Measurements from ENCODE around the gene KAT2B.
A peak's percentile ranks its signal among the peaks of the same experiment; 100 is the strongest.
"Not testable (repeated sequence)": the region's sequence is repeated elsewhere in the genome, so short reads cannot be mapped to it uniquely, and the experiment has no call there.

Gene KAT2B

DNA sequence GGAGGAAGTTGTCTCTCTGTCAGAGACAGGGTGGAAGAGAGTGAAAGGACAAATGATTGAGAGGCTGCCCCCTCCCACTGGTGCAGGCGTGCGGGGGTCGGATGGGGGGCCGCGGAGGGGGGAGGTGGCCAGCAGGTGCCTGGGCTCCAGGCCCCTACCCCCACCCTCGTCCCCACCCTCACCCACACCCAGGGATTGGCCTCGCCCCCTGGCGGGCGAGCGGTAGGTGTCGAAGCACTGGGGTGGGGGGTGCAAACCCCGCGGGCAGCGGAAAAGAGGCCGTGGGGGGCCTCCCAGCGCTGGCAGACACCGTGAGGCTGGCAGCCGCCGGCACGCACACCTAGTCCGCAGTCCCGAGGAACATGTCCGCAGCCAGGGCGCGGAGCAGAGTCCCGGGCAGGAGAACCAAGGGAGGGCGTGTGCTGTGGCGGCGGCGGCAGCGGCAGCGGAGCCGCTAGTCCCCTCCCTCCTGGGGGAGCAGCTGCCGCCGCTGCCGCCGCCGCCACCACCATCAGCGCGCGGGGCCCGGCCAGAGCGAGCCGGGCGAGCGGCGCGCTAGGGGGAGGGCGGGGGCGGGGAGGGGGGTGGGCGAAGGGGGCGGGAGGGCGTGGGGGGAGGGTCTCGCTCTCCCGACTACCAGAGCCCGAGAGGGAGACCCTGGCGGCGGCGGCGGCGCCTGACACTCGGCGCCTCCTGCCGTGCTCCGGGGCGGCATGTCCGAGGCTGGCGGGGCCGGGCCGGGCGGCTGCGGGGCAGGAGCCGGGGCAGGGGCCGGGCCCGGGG lies at the start of gene KAT2B:
Gene KAT2B, plus strand, starts transcription at position 682 of the 783 bp plus-strand sequence. Its CDS starts 32 bp downstream, at position 714.
- Histone ChIP-seq H3K4me3 (ENCODE audit: low read length) (peak within 1 kb of the TSS; percentile 61), H3K36me3 (ENCODE audit: insufficient read depth, low read length) (no peaks in the 10 kb centered on the region), H3K9me3 (ENCODE audit: low read length) (no peaks in the 10 kb centered on the region), H3K4me1 (ENCODE audit: insufficient read depth, low read length) (peaks cover 16% of the 10 kb centered on the region), H3K27me3 (ENCODE audit: insufficient read depth, low read length) (no peaks in the 10 kb centered on the region), H2AFZ (ENCODE audit: low read depth, low read length) (peak within 1 kb of the TSS; percentile 98)

DNA sequence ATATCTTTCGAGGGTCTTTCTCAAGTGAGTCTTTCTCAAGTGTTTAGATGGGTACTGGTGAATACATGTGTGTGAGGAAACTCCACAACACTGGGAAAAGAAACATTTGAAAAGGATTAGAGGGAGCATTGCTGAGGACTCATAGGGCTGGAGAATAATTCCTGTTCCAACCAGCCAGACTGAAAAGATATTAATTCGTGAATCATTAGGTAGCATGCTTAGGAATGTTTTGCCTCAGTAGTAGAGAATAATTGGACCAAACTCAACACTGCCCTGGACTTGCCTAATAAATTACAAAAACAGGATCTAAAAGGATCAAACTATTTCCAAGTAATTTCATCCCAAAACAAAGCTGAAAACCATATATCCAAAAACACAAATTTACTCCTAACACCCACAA lies 45.5 kb upstream of the KAT2B start:
- Histone ChIP-seq H3K36me3 (ENCODE audit: insufficient read depth, low read length) (no peaks in the 10 kb centered on the region), H3K27me3 (ENCODE audit: insufficient read depth, low read length) (no peaks in the 10 kb centered on the region), H3K9me3 (ENCODE audit: low read length) (no peaks in the 10 kb centered on the region), H3K4me3 (ENCODE audit: low read length) (no peak overlapping the region), H3K4me1 (ENCODE audit: insufficient read depth, low read length) (no peaks in the 10 kb centered on the region), H2AFZ (ENCODE audit: low read depth, low read length) (no peak overlapping the region)

DNA sequence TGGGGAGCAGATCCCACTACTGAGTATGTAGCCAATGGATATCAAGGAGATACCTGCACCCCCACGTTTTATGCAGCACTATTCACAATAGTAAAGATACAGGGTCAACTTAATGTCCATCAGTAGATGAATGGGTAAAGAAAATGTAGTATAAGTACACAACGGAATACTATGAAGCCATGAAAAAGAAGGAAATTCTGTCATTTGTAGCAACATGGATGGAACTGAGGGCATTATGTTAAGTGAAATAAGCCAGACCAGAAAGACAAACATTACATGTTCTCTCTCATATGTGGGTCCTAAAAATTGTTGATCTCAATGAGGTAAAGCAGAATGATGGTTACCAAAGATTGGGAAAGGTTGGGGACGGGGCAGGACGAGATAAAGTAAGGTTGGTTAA lies 42.7 kb upstream of the KAT2B start:
- Histone ChIP-seq H2AFZ (ENCODE audit: low read depth, low read length) (no peak overlapping the region), H3K4me1 (ENCODE audit: insufficient read depth, low read length) (no peaks in the 10 kb centered on the region), H3K4me3 (ENCODE audit: low read length) (no peak overlapping the region), H3K27me3 (ENCODE audit: insufficient read depth, low read length) (no peaks in the 10 kb centered on the region), H3K36me3 (ENCODE audit: insufficient read depth, low read length) (no peaks in the 10 kb centered on the region), H3K9me3 (ENCODE audit: low read length) (no peaks in the 10 kb centered on the region)

DNA sequence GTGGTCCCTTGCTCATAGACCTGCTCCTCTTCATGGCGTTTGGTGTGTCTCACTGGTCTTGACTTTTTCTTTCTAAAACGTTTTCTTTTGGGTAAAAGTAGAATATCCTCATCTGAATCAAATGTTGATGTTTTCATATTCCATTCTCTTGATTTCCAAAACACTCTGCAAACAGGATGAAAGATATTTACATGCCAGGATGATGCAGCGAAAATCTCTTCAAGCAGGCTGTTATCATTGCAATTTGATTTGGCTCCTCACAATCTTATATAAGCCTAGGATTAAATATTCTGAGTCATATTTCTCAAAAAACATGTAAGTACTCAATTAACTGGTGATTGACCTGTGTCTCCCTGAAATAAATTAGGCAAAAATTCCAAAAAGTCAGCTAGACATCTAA lies 38.3 kb upstream of the KAT2B start:
- H2AFZ ChIP-seq (ENCODE audit: low read depth, low read length), result no peak overlapping the region
- H3K4me3 ChIP-seq (ENCODE audit: low read length), result no peak overlapping the region
- H3K4me1 ChIP-seq (ENCODE audit: insufficient read depth, low read length), result no peaks in the 10 kb centered on the region
- H3K36me3 ChIP-seq (ENCODE audit: insufficient read depth, low read length), result no peaks in the 10 kb centered on the region
- H3K27me3 ChIP-seq (ENCODE audit: insufficient read depth, low read length), result no peaks in the 10 kb centered on the region
- H3K9me3 ChIP-seq (ENCODE audit: low read length), result no peaks in the 10 kb centered on the region

DNA sequence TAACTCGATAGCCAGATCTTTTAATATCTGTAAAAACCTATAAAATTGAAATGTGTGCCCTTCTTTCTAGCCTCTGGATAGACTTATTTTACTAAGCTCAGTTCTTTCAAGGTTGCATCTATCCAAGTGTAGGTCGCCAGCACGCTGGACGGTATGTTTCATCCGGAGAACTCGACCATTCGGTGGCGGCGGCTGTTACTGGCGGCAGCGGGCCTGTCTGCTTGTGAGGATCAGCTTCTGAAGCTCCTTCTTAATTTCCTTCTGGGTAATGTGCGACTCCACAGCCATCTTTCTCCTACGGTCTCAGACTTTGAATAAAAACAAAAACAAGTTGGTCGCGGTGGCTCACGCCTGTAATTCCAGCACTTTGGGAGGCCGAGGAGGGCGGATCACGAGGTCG lies 32.3 kb upstream of the KAT2B start:
- Histone ChIP-seq H3K4me3 (ENCODE audit: low read length) (no peak overlapping the region), H3K27me3 (ENCODE audit: insufficient read depth, low read length) (no peaks in the 10 kb centered on the region), H3K9me3 (ENCODE audit: low read length) (no peaks in the 10 kb centered on the region), H3K4me1 (ENCODE audit: insufficient read depth, low read length) (no peaks in the 10 kb centered on the region), H3K36me3 (ENCODE audit: insufficient read depth, low read length) (no peaks in the 10 kb centered on the region), H2AFZ (ENCODE audit: low read depth, low read length) (no peak overlapping the region)

DNA sequence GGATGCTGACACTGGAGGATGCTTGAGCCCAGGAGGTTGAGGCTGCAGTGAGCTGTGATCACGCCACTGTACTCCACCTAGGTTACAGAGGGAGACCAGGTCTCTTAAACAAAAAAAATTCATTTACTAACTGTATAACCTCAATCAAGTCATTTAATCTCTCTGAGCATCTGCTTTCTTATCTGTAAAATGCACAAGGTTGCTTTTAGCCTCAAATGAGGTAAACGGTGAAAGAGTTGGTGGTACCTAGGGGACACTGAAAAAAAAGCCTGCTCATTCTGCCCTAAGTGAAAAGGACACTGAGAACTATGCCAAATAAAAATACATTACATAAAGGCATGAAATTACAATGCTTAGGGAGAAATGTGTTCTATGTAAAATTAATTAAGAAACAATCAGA lies 31.6 kb upstream of the KAT2B start:
- Histone ChIP-seq H2AFZ (ENCODE audit: low read depth, low read length) (no peak overlapping the region), H3K9me3 (ENCODE audit: low read length) (no peaks in the 10 kb centered on the region), H3K27me3 (ENCODE audit: insufficient read depth, low read length) (no peaks in the 10 kb centered on the region), H3K4me3 (ENCODE audit: low read length) (no peak overlapping the region), H3K4me1 (ENCODE audit: insufficient read depth, low read length) (no peaks in the 10 kb centered on the region), H3K36me3 (ENCODE audit: insufficient read depth, low read length) (no peaks in the 10 kb centered on the region)

DNA sequence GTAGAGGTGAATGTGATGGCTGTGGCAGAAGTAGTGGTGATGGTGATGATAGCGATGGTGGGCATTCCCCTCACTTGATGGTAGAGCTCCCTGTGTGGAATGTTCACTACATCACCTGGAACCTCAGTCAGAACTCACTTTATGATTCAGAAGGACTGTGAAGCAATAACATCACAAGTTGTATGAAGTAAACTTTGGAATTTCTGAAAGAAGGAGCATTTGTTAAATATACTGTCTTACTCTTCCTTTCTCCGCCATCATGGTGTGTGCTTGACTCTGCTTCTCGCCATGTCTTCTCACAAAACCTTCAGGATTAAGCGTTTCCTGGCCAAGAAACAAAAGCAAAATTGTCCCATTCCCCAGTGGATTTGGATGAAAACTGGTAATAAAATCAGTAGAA lies 28.1 kb upstream of the KAT2B start, which contains the start of gene PP2D1:
Gene PP2D1, minus strand, starts transcription at position 101 of the 400 bp plus-strand sequence. CDS start 192 bp downstream, outside the sequence.
- Histone ChIP-seq H3K4me1 (ENCODE audit: insufficient read depth, low read length) (no peaks in the 10 kb centered on the region), H3K27me3 (ENCODE audit: insufficient read depth, low read length) (no peaks in the 10 kb centered on the region), H3K4me3 (ENCODE audit: low read length) (no peak within 1 kb of the TSS), H3K9me3 (ENCODE audit: low read length) (no peaks in the 10 kb centered on the region), H2AFZ (ENCODE audit: low read depth, low read length) (no peak within 1 kb of the TSS), H3K36me3 (ENCODE audit: insufficient read depth, low read length) (no peaks in the 10 kb centered on the region)

- Histone ChIP-seq H2AFZ (ENCODE audit: low read depth, low read length) (no peak overlapping the region), H3K36me3 (ENCODE audit: insufficient read depth, low read length) (no peaks in the 10 kb centered on the region), H3K27me3 (ENCODE audit: insufficient read depth, low read length) (no peaks in the 10 kb centered on the region), H3K9me3 (ENCODE audit: low read length) (no peaks in the 10 kb centered on the region), H3K4me1 (ENCODE audit: insufficient read depth, low read length) (no peaks in the 10 kb centered on the region), H3K4me3 (ENCODE audit: low read length) (no peak overlapping the region)
Observed at GRCh38 chr3:20013396-20013795, 26.9 kb upstream of the KAT2B start.

- no peak overlapping the region for H2AFZ ChIP-seq (ENCODE audit: low read depth, low read length)
- no peaks in the 10 kb centered on the region for H3K36me3 ChIP-seq (ENCODE audit: insufficient read depth, low read length)
- no peaks in the 10 kb centered on the region for H3K4me1 ChIP-seq (ENCODE audit: insufficient read depth, low read length)
- H3K4me3 ChIP-seq (ENCODE audit: low read length), result no peak overlapping the region
- H3K27me3 ChIP-seq (ENCODE audit: insufficient read depth, low read length), result no peaks in the 10 kb centered on the region
- no peaks in the 10 kb centered on the region for H3K9me3 ChIP-seq (ENCODE audit: low read length)
Observed at GRCh38 chr3:20015525-20015924, 24.7 kb upstream of the KAT2B start.

DNA sequence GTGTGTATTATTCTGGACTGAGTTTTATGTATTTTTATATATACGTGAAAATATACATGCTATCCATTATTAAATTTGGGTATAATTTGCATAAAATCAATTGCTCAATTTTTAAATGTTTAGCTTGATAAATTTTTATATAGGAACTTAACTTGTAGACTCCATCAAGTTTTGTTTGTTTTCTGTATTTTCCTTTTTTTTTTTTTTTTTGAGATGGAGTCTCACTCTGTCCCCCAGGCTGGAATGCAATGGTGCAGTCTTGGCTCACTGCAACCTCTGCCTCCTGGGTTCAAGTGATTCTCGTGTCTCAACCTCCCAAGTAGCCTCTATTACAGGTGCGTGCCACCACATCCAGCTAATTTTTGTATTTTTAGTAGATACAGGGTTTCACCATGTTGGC lies 24.2 kb upstream of the KAT2B start:
- H2AFZ ChIP-seq (ENCODE audit: low read depth, low read length); H3K9me3 ChIP-seq (ENCODE audit: low read length); H3K27me3 ChIP-seq (ENCODE audit: insufficient read depth, low read length); H3K4me3 ChIP-seq (ENCODE audit: low read length); H3K4me1 ChIP-seq (ENCODE audit: insufficient read depth, low read length); H3K36me3 ChIP-seq (ENCODE audit: insufficient read depth, low read length): not testable (repeated sequence)

GRCh38 chr3:20022954-20023622 lies 17.2 kb upstream of the KAT2B start:
- no peaks in the 10 kb centered on the region for H3K36me3 ChIP-seq (ENCODE audit: insufficient read depth, low read length)

GRCh38 chr3:20023623-20024405 lies 16.4 kb upstream of the KAT2B start:
- Histone ChIP-seq H3K4me1 (ENCODE audit: insufficient read depth, low read length) (peaks cover 3% of the 10 kb centered on the region), H3K4me3 (ENCODE audit: low read length) (no peak overlapping the region), H2AFZ (ENCODE audit: low read depth, low read length) (no peak overlapping the region), H3K27me3 (ENCODE audit: insufficient read depth, low read length) (peaks cover 3% of the 10 kb centered on the region), H3K9me3 (ENCODE audit: low read length) (no peaks in the 10 kb centered on the region), H3K36me3 (ENCODE audit: insufficient read depth, low read length) (no peaks in the 10 kb centered on the region)

More at GRCh38 chr3:20022954-20023622, 17.2 kb upstream of the KAT2B start:
- H3K27me3 ChIP-seq (ENCODE audit: insufficient read depth, low read length), result peaks cover 3% of the 10 kb centered on the region
- peaks cover 3% of the 10 kb centered on the region for H3K4me1 ChIP-seq (ENCODE audit: insufficient read depth, low read length)
- no peak overlapping the region for H3K4me3 ChIP-seq (ENCODE audit: low read length)
- H2AFZ ChIP-seq (ENCODE audit: low read depth, low read length), result no peak overlapping the region
- H3K9me3 ChIP-seq (ENCODE audit: low read length), result no peaks in the 10 kb centered on the region

GRCh38 chr3:20027136-20027535 lies 13.1 kb upstream of the KAT2B start:
- H3K27me3 ChIP-seq (ENCODE audit: insufficient read depth, low read length), result peaks cover 3% of the 10 kb centered on the region
- H3K4me1 ChIP-seq (ENCODE audit: insufficient read depth, low read length), result peaks cover 6% of the 10 kb centered on the region
- H3K9me3 ChIP-seq (ENCODE audit: low read length), result no peaks in the 10 kb centered on the region
- no peaks in the 10 kb centered on the region for H3K36me3 ChIP-seq (ENCODE audit: insufficient read depth, low read length)
- H2AFZ ChIP-seq (ENCODE audit: low read depth, low read length), result no peak overlapping the region
- no peak overlapping the region for H3K4me3 ChIP-seq (ENCODE audit: low read length)

Measured in neuron (in vitro differentiated cells).